NCI-H345 treated with DMSO at 0.1 percent for 48 hours (cell line): Measurements from ENCODE around the gene NARS2.
"Not testable (repeated sequence)": the region's sequence is repeated elsewhere in the genome, so short reads cannot be mapped to it uniquely, and the experiment has no call there.

Experiments
- DNase-seq: peaks from one replicate; lab custom pipeline; 2025; ENCODE audit not compliant: unreplicated experiment; lab: John Stamatoyannopoulos, UW

NARS2 gene

GRCh38 chr11:78577495-78577894 is 2.8 kb upstream of the NARS2 start:
- no peak for DNase-seq

DNA sequence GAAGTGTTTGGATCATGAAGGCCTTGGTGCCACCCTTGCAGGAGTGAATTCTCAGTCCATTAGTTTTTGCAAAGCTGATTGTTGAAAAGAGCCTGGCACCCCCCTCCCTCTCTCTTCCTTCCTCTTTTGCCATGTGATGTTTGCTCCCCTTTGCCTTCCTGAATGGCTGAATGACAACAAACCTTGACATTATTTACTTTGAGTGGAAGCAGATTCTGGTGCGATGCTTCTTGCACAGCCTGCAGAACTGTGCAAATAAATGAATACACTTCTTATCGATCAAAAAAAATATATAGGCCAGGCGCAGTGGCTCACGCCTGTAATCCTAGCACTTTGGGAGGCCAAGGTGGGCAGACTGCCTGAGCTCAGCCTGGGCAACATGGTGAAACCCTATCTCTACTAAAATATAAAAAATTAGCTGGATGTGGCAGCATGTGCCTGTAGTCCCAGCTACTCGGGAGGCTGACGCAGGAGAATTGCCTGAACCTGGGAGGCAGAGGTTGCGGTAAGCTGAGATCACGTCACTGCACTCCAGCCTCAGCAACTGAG is 2.0 kb upstream of the NARS2 start:
- DNase-seq = peak; percentile 87

GRCh38 chr11:78575478-78575877 is 814 bp upstream of the NARS2 start:
- DNase-seq = no peak

- DNase-seq = no peak
Measured at GRCh38 chr11:78573681-78574080, 983 bp downstream of the NARS2 start.

- DNase-seq = no peak
Measured at GRCh38 chr11:78573271-78573670, 1.4 kb downstream of the NARS2 start.

DNA sequence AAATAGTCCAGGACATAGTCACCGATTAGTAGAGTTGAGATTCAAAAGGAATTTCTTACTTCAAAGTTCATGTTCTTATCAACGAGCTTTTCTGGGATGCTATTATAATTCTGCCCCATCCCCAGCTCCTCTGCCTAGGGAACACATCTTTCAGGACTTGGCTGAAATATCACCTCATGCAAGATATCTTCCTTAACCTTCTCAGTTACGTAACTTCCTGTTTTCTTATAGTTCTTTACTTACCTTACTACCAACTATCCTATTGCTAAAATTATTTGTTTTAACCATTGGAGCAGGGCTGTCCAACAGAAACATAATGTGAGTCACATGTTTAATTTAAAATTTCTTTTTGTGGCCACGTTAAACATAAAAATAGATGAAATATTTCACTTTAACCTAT is 2.3 kb downstream of the NARS2 start:
- no peak for DNase-seq

GRCh38 chr11:78570031-78570430 is 4.6 kb downstream of the NARS2 start:
- DNase-seq = no peak

DNA sequence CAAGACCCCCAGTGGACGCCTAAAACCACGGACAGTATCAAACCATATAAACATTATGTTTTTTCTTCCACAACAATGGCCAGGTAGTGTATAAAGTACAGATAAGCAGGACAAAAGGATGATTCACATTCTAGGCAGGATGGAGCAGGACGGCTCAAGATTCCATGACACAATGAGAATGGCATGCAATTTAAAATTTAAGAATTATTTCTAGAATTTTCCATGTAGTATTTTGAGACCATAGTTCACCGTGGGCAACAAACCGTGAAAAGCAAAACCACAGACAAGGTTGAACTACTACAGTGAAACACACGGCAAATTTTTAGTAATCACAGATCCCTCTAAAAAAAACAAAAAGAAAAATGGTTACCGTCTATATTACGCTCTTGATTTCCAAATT is 7.5 kb downstream of the NARS2 start:
- DNase-seq = no peak

GRCh38 chr11:78564490-78565467 is 9.9 kb downstream of the NARS2 start:
- DNase-seq = peak; percentile 18

DNA sequence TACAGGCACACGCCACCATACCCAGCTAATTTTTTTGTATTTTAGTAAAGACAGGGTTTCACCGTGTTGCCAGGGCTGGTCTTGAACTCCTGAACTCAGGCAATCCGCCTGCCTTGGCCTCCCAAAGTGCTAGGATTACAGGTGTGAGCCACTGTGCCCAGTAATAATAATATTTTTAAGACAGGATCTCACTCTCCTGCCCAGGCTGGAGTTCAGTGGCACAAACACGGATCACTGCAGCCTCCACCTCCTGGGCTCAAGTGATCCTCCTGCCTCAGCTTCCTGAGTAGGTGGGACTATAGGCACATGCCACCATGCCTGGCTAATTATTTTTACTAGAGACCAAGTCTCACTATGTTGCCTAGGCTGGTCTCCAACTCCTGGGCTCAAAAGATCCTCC is 10.6 kb downstream of the NARS2 start:
- DNase-seq = not testable (repeated sequence)

GRCh38 chr11:78563090-78563489 is 11.6 kb downstream of the NARS2 start:
- DNase-seq = not testable (repeated sequence)

DNA sequence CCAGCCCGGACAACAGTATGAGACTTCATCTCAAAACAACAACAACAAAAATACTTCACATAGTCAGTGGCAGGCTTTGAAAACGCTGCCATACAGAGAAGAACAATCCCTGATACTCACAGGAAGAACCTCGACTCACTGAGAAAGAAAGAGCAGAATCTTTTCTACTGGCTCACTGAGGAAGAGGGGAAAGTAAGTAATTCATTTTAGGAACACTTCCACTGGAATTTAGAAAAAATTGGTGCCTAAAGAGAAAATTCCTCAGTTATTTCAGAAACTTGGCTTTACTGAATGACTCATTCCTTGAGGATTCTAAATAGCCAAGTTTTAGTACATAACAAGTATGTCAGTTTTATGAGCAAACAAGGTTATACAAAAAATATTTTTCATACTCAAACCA is 12.3 kb downstream of the NARS2 start:
- DNase-seq = no peak

GRCh38 chr11:78560826-78561484 is 13.7 kb downstream of the NARS2 start:
- no peak for DNase-seq

DNA sequence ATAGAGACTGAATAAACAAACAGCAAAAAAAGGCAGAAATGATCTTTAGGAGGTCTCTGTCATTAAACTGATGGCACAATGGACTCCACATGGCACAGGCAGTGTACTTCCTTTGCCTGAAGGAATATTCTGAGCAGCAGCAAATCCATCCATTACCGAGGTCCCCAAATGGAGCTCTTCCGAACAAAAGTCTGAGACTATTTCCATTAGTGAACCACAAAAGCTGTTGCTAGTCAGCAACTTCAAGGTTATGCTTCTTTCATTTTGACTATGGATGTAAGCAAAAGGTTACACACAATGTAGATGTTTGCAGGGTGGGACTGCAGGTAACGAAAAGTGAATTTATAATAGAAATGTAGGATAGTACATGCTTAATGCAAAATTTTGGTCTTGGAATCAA is 14.5 kb downstream of the NARS2 start:
- no peak for DNase-seq

DNA sequence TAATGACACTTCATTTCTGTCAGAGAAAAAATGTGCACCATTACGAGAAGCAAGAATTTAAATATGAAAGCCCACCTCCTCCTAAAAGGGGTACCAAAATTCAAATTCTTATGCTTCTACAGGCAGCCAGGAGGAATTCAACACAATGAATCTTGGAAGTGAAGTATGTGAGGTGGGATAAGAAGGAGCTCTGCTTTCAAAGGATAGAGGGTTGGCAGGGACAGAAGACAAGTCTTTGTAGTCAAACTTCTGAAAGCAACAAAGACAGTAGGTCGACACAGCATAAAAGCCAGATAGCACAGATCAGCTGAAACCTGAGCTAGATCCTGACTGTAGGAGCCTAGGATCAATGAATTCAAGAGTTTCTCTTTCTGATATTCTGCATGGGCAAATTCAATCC is 17.4 kb downstream of the NARS2 start:
- no peak for DNase-seq

DNA sequence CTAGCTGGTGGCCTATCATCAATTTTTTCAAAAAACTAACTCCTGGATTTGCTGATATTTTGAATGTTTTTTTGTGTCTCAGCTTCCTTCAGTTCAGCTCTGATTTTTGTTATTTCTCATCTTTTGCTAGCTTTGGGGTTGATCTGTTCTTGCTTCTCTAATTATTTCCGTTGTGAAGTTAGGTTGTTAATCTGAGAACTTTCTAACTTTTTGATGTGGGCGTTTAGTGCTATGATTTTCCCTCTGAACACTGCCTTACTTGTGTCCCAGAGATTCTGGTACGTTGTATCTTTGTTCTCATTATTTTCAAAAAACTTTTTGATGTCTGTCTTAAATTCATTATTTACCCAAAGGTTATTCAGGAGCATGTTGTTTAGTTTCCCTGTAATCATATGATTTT is 19.1 kb downstream of the NARS2 start:
- DNase-seq = no peak

- no peak for DNase-seq
Measured at GRCh38 chr11:78552881-78553280, 21.8 kb downstream of the NARS2 start.

GRCh38 chr11:78552139-78552538 is 22.5 kb downstream of the NARS2 start:
- not testable (repeated sequence) for DNase-seq

DNA sequence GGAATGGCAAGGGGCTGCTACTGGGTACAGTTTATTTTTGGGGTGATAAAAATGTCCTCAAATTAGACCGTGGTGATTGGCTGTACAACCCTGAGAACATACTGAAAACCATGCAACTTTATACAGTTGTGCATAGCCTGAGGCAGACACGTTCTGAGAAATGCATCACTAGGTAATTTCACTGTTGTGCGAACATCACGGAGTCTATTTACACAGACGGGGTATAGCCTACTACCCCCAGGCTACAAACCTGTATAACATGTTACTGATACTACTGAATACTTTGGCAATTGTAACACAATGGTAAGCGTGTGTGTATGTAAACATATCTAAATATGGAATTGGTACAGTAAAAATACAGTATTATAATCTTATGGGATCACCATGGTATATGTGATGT is 23.6 kb downstream of the NARS2 start:
- no peak for DNase-seq

DNA sequence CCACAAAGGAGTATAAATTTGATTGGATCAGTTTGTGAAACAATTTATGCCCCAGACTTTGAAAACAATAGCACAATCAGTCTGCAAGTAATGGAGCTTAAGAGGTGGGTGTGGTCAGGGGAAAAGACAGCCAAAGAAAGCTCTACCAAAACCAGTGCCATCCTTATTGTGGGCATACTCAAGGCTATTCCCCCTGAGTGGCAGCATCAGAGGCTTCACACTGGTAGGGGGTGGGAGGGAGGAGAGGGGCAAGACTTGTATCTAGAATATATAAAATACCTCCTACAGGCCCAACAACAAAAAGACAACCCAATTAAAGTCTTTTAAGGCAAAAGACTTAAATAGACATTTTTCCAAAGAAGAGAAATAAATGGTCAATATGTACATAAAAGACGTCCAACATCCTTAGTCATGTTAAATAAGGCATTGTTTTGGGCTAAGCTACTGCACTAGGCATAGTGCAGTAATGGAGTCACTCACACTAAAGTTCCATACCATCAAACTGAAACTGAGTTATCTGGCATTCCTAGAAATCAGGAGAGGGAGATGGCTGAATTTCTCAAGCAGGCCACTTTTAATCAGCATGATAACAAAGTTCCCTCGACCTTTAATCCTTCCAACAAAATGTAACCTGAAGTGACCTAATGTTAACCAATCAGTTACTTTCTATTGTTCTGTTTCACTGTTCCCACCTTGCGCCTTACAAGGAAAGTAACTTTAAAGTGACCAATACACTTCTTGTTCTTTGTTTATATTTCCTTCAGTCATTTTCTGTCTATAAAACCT is 24.8 kb downstream of the NARS2 start:
- no peak for DNase-seq

DNA sequence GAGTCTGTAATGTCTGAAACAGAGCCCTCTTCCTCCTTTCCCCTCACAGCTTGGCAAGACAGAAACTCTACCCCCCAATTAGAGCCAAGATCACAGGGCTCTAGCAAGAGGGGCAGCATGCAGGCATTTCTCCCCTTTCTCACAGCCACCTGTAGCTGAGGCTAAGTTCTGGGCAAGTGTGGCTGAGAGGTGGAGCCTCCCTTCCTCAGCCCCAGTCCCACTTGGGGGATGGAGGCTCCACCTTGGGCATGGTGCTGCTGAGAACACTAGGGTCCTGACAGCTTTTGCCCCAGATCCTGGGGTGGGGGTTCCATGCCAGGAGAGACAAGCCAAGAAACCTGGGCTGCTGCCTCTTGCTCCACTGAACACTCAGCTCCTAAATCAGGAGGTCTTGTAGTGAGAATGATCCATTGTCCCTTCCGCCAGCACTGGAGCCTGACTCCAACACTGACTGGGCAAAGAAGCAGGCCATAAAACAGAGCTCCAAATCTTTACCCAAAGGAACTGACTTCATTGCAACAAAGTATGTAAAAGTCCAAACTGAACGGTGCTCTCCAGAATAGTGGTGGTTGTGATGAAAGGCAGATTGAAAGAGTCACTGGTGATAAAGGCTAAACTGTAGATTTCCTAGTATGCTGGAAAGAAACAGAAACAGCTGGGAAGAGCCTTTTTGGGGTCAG is 25.6 kb downstream of the NARS2 start:
- DNase-seq = no peak
